HG03571 (cell line): ENCODE data around the gene INAFM2.

ENCODE experiments used
- ATAC-seq: cut with Tn5 transposase; IDR thresholded peaks from one replicate; pipeline ENCODE4 v1.9.1; 2021; ENCODE audit not compliant: unreplicated experiment

The INAFM2 gene

DNA sequence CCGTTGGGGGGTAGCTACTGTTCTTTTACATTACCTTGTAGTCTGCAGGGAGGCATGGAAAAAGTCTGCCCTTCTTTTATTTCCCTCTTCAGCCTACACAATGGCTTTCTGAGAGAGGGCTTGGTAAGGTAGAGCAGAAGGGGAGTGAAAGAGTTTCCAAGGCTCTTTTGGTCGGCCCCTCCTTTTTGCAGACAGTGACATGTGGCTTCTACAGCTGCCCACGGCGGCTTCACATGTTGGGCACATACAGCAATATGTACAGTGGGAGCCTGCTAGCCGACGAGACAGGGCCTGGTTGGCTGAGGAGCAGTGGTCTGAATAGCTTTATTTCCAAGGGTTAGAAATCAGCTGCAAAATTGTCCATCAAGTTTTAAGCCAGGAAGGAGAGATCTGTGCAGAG, 4.0 kb downstream of the INAFM2 start:
- ATAC-seq, result no peak

DNA sequence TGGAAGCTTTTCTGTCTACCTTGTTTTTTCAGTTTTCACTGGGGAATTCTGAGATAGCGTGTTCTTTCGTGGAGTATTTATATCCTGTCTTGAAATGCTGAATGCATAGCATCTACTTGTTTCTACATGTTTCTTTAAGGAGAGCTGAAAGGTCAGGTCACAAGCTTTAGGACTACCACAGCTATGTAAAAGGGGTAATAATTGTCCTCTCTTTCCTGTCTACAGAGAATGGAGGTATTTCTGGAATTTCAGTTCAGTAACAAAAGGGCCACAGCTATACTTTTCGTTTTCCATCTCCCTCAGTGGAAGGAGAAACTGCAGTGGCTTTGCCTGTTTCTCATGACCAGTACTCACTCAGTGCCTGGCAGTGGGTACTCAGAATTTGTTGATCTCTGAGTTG, 4.7 kb downstream of the INAFM2 start:
- ATAC-seq, result no peak

DNA sequence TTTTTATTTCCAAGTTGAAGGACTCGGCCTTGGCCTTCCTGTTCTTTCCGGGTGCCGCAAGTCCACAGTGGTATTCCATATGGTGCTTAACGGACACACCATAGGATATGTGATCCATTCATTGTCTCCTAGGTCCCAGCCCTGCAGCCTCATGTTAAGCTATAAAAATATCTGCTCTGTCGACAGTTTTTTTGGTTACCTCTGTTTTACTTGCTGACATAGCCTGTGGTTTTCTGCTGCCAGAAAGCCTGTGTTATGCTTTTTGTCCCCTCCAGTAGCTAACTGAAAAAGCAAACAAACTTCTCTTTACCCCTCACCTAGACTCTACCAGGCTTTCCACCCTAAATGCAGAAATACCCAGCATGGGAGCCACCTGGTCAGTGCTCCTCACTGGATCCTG, 5.3 kb downstream of the INAFM2 start:
- ATAC-seq, result no peak

DNA sequence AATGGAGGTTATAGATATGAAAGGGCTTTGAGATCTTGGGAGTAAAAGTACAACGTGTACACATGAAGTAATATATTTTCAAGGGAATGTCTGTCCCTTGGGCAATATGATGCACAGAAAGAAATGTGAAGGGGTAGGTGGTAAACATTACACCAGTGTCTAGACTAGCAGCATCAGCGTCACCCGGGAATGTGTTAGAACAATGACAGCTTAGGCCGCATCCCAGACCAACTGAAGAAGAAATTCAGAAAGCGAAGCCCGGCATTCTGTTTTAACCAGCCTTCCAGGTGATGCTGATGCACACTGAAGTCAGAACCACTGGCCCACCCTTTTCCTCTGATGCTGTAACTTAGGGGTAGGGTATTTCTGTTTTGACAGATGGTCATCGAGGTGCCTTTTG, 6.3 kb downstream of the INAFM2 start:
- ATAC-seq, result no peak

DNA sequence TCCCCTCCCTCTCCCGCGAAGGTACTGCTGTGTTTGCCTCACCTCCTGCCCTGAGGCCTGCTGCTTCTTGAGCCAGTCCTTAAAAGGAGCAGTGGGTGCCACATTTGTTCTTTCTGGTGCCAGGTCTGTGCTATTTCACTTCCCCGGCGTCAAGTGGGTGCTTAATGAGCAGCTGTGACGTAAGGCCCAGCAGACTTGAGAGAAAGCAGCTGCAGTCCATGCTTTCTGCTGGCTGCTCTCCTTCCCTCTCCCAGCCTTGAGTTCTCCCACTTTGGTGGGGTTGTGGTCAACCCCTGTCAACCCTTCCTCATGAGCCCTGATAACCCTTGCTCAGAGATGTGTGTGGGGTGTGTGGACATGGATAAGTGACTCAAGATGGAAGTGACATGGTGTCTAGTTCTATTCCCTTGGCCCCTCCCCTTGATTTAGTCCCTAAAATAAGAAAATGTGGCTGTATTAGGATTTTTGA, 6.9 kb downstream of the INAFM2 start:
- ATAC-seq, result no peak

DNA sequence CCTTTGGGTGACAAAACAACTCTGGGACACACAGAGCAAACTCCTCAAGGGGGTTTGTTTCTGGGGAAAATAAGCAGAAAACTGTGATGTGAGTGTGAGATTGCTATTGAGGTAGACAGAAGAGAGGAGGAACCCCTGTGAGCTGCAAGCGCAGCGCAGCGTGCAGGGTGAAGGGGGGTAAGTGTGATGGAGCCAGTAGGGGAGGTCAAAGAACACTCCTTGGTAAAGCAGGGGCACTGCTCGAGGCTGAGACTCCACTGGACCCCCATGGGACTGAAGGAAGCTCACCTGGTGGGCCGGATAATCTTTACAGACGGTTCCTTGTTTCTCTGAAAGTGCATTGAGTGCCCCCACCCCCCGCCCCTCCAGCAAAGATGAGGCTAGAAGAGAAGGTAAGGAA, 7.5 kb downstream of the INAFM2 start:
- no peak for ATAC-seq

DNA sequence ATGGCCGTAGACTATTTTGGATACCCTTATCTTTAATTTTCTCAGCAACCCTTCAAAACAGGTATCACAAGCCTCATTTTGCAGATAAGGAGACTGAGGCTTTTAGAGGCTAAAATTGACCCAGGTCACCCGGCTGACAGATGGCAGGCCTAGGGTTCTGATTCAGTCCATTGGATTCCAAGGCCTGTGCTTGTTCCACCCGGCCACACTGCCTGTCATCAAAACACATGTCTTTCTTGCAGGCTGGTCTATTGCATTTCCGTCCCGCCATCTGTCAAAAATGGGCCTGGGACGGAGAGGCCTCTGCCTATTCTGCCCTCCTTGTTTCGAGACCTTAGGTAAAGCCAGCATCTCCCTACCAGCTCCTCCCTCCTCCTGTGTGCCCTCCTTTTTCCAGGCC, 8.1 kb downstream of the INAFM2 start:
- ATAC-seq, result no peak

DNA sequence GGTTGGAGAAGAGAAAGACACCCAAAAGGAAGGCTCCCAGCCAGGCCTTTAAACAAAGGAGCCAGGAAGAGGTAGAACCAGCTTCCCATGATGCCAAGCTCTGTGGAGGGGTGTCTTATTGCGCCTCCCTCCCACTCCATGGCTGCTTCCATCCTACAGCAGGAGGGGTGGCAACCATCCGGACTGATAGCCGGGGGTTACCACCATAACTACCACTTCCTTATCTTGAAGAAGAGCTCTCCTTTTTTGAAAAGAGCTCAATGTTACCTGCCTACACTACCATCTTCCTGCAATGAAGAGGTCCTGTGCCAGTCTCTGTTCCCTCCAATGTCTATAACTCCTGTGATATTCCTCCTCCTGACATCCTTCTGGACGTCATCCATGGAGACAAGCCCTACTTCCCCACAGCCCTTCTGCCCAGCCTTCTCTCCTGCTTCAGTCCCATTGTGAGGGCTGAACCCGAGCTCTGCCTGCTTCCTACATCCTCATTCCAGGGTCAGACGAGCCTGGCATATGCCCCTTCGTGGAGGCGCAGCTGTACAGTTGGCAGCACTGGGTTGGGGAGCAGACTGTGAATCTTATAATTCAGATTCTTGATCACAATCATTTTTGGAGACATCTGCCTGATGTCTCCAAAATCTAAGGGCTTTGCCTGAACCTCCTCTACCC, 8.8 kb downstream of the INAFM2 start:
- no peak for ATAC-seq

DNA sequence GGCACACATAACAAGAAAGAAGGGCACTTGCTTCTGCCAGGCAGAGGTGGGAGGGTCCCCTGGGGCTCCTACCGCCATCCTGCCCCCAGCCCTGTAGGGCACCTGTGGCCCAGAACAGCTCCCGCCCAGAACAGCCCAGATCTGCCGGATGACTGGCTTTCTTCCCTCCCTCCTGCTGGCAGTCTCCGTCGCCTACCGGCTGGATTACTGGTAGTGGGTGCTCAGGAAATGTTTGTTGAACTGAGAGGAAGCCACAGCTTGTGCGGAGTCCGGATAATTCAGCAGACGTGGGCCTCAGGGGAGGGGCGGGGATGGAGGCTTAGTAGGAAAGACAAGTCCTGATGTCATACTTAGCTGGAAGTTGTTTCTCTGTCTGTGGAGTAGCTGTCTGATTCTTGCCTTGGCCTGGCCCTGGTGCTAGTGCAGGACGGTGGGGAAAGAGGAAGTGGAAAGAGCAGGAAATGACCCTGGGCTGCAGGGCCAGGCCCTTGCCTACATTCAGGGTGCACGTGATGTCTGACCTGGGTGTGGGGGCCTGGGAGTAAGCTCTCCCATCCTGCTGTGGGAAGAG, 10.5 kb downstream of the INAFM2 start:
- ATAC-seq, result no peak

DNA sequence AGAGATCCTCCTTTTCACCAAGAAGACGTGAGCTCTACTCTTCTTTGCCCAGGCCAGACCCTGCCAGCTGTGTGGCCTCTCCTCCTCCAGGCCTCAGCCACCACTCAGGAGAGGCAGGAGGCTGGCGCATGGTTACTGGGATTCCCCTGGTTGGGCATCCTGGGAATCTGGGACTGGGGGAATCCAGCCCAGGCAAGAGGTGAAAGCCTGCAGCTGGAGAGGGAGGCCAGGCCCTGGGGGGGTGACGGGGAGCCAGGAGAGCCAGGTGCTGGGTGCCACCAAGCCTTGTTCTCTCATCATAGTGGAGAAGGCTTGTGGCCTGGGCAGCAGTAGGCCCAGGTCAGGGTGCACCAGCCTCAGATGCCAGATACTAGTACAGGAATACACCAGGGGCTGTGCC, 11.0 kb downstream of the INAFM2 start:
- no peak for ATAC-seq

DNA sequence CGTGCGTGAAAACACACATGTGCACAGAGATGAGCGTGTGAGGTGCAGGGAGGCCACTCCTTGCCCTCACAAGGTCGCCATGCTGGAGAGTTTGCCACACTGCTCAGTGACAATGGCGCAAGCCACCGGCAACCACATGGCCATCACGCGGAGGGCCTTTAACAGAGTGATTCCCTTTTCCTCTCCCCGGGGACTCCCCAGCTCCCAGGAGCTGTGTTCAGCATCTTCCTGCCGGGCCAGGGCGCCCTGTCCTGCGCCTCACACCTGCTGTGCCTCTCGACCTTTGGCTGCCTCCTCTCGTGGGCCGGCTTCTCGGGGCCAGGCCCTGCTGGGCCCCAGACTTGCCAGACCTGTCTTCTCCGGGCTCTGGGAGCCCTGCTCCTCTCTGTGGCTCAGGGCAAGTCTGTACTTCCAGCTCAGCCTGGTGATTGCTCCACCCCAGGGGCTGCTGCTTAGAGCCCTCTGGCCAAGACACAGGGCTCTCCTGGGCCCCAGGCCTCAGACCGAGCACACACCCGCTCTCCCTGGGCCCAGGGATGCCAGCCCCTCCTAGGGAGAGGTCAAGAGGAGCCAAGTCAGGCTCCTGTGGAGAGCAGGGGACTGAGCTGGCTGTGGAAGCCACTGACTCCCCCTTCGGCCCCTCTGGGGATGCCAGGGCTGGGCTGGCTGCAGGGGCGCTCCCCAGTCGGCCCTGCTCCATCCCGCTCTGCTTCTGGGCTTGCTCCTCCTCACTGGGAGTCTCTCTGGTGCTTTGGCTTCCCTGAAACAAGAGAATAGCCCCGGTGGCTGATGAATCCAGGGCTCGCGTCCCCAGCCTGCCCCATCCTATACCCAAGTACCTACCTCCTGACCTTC, 11.7 kb downstream of the INAFM2 start:
- ATAC-seq, result no peak

DNA sequence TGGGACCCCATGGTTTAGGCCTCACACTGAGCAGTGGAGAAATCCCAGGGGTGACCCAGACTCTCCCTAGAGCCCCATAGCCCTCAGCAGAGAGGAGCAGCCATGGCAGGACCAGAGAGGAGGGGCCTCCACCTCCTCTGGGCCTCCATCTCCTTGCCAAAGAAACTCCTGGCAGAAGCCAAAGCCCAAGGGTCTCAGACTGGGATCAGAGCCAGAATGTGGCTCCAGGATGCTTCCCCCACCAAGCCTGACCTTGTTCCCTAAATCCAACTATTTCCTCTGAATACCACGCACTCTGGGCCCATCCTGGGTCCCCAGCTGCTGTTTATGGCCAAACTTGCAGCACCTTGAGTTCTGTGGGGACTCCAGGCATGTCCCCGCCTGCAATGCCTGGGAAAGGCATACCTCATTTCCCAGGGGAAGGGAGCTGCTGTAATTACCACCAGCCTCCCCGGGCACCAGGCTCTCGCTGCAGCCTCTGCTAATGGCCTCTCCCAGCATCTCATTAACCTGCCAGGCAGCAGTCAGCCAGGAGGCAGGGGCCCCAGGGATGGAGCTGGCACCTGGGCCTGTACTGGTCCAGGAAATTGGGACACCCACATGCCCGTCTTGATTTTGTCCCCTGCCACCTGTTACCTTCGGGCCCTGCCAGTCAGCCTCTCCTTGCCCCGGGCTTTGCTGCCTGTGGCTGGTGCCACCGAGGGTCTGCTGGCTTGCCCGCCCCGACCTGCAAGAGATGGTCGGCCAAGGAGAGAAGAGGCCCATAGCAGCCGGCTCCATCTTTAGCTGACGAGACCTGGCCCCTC, 12.6 kb downstream of the INAFM2 start:
- no peak for ATAC-seq

DNA sequence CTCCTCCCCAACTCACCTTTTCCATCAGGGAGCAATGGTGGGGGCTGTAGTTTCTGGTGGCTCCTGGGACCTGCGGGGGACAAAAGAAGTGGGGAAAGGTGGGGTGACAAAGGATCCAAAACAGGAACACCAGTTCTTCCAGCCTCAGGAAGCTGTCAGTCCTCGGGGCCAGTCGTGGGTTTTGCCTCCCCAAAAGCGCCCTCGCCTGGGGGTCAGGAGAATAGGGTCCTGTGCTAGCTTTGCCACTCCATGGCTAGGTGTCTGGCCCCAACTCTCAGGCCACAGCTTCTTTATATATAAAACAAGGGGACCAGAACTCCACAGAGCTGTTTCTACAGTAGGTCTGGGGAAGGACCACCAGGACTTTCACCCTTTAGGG, 13.2 kb downstream of the INAFM2 start:
- ATAC-seq, result no peak

DNA sequence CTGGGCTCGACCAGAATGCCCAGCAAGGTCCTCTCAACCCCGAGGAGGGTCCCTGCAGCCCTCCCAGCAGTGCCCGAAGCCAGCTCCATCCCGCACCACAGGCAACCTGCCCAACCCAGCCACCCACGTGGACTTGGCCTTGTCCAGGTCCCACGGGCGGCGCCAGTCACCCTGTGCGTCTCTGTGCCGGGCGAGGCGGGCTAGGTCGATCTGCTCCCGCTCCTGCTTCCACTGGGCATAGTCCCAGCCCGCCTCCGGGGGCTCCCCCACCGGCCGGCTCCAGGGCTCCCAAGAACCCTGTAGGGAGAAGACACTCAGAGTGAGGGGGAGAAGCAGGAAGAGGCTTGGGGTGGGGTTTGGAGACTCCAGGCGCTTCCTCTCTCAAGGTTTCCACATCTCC, 14.1 kb downstream of the INAFM2 start:
- ATAC-seq, result no peak

DNA sequence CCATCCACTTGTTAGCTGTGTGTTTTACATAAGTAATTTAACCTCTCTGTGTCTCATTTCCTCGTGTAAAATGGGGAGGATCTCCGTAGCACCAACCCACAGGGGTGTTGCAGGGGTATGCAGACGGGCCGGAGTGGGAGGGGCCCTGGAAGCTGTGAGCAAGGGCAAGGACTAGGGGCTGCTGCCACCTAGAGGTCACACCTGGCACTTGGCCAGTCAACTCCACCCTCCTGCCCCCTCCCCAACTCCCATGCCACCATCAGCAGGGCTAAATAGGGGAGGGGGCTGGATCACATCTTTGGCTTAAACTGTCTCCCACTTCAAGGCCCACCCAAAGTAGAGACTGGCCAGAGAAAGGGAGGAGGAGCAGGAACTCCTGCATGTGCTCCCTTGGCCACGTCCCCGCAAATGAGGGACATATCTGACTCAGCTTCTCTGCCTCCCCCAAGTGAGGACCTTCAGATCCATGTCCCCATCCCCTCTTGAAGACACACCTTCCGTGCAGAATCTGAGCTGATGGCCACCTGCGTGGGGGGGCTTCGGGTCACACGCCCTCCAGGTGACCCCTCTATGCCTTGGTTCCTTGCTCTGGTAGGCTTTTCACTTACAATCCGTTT, 14.7 kb downstream of the INAFM2 start:
- no peak for ATAC-seq

DNA sequence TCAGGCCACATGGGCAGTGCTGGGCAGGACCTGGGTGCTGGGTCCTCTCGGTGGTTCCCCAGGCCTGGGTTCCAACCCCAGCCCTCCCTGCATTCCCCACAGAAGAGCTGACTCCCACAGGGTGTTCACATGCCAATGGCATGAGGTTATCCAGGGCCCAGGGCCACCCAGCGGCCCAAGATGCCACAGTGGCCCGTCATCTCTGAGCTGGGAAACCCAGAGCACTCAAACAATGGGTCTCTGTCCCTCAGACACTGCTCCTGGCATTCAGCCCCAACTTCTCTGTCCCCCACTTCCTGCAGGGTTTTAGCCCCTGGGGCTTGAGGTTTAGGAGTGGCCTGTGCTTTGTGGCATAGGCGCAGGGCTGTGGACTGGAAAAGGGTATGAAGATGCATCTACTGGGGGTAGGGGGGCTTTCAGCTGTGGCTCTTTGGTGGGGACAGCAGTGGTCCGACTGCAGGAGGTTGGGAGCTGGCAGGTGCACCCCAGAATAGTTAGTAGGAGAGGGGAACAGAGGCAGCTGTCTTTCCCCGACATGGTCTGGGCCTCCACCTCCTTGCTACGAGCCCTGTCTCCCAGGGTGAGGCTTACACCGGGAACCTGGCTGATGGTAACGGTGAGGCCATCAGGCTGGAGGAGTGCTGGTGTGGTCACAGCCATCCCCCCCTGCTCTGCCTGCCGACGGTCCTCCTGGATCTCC, 15.6 kb downstream of the INAFM2 start:
- ATAC-seq, result no peak

DNA sequence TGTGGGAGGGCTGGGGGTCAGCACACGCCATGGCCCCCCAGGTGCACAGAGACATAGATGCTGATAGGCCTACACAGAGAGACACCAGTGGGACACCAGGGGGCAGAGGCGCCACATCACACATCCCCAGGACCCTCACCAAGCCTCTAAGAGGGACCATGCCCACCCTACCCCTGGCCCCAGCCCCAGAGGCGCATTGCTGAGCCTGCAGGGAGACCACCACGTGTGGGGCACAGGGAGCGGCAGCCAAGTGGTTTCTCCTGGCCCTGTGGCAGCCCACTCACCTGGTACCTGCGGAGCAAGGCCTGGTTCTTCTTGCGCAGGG, 16.1 kb downstream of the INAFM2 start:
- ATAC-seq, result no peak

DNA sequence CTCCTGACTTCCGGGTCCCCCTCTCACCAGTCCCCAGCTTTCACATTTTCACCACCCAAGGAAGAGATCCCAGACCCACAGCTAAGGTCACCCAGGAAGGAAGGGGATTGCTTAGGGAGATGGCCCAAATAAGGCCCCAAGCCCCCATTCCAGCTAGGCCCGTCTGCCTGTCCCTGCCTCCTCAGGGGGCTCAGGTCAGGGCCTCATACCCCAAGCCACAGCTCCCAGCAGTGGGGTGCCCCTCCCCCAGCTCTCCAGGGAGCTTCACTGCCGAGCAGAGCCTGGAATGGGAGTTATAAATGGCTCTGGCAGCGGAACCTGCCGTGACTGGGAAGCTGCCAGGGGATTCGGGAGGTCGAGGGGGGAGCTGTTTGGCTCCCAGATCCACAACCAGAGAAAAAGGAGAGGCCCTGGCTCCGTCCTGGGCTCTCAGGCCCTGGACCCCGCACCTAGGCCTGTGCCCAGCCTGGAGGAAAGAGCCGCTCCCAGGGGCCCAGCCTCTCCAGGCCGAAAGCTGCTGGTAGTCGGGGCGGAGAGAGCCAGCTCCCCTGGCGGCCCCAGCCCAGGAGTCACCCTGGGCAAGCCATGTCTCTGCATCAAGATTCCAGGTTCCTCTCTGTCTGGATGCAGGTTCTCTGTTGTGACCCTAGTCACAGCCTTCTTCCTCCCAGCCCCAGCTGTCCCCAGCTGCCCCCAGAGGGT, 16.7 kb downstream of the INAFM2 start:
- ATAC-seq, result no peak

DNA sequence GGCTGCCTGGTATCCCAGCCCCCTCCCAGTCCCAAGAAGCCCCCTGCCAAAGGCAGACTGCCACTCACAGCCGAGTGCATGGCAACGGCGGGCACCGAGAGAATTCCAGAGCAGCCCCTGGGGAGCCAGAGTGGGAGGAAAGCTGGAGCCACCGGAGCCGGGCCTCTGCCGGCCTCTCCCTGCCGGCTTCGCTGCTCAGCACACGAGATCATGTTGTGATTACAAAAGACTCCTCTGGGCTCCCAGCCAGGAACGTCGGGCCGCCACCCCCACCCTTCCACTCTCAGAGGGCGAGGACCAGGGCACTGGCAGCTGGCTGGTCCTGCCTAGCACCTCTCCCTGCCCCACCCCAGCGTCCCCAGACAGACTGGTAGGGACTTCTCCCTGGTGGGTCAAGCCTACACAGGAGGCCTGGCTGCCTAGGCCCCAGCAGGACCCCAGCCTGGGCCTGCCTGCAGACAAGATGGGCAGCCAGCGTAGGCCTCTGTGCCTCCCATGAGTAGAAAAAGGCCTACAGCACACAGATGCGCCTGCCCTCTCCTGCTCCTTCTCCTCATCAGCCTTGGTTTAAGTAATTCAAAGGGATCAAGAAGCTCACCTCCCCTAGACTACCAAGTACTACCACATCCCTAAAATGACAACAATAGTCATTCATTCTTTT, 17.4 kb downstream of the INAFM2 start, which contains the start of gene CCDC9B:
Gene CCDC9B, minus strand, starts transcription at position 200 of the 661 bp plus-strand sequence. Its CDS starts 120 bp downstream, at position 80.
- no peak for ATAC-seq
